Smooth muscle cell (in vitro differentiated cells): ENCODE results near the gene GALNT18. TPM values are rescaled to one million over a fixed set of nuclear protein-coding genes. Genes with fewer than 3 reads are reported as not detected.

Source experiments
- DNase-seq: peaks from one replicate; lab custom pipeline; 2025; ENCODE audit not compliant: unreplicated experiment; lab: John Stamatoyannopoulos, UW
- H2AFZ ChIP-seq: fragments of 200-600 bp; sonication (generic); 2 replicates; pipeline ENCODE4 v1.6.0; 2016; ENCODE audit warnings: antibody characterized with exemption, low read depth, mild to moderate bottlenecking
- H3F3A ChIP-seq: fragments of 200-600 bp; sonication (generic); 2 replicates; pipeline ENCODE4 v1.6.0; 2017; ENCODE audit warnings: antibody characterized with exemption, low read depth
- H3K27ac ChIP-seq: fragments of 200-600 bp; sonication (generic); 2 replicates; pipeline ENCODE4 v1.5.1; 2016; ENCODE audit warnings: low read depth, mild to moderate bottlenecking
- H3K27me3 ChIP-seq: fragments of 200-600 bp; sonication (generic); 2 replicates; pipeline ENCODE4 v1.6.1; 2016; ENCODE audit warnings: low read depth, mild to moderate bottlenecking
- H3K36me3 ChIP-seq: fragments of 200-600 bp; sonication (generic); 2 replicates; pipeline ENCODE4 v1.5.1; 2016; ENCODE audit warnings: low read depth
- H3K4me1 ChIP-seq: fragments of 200-600 bp; sonication (generic); 2 replicates; pipeline ENCODE4 v1.5.1; 2016; ENCODE audit warnings: low read depth
- H3K4me2 ChIP-seq: fragments of 200-600 bp; sonication (generic); 2 replicates; pipeline ENCODE4 v1.6.0; 2016; ENCODE audit warnings: mild to moderate bottlenecking
- H3K4me3 ChIP-seq: fragments of 200-600 bp; sonication (generic); 2 replicates; pipeline ENCODE4 v1.5.1; 2016; ENCODE audit warnings: mild to moderate bottlenecking
- H3K79me2 ChIP-seq: fragments of 200-600 bp; sonication (generic); 2 replicates; pipeline ENCODE4 v1.6.0; 2016; ENCODE audit warnings: low read depth, mild to moderate bottlenecking
- H3K9ac ChIP-seq: fragments of 200-600 bp; sonication (generic); 2 replicates; pipeline ENCODE4 v1.6.0; 2016; ENCODE audit warnings: low read depth
- H3K9me3 ChIP-seq: fragments of 200-600 bp; sonication (generic); replicated peaks from 2 replicates; pipeline ENCODE4 v1.5.1; 2016; ENCODE audit warnings: low read depth
- H4K20me1 ChIP-seq: fragments of 200-600 bp; sonication (generic); 2 replicates; pipeline ENCODE4 v1.6.0; 2016; ENCODE audit warnings: low read depth
- CTCF ChIP-seq: fragments of 200-600 bp; sonication (generic); IDR thresholded peaks from 2 replicates; pipeline ENCODE4 v1.5.1; 2017; ENCODE audit warnings: borderline replicate concordance, mild to moderate bottlenecking, antibody characterized with exemption; ENCODE audit not compliant: insufficient read depth, poor library complexity, severe bottlenecking
- WGBS: methylation state at CpG from one replicate; pipeline ENCODE4 v1.1.7; 2016; ENCODE audit warnings: low lambda C conversion rate; 5-methylcytosine and 5-hydroxymethylcytosine counted together
- polyA plus RNA-seq: library from polyadenylated mRNA; unstranded; fragments of >200 nt; fragmentation: Nextera tagmentation; extraction: Ambion mirVana; gene quantifications from 2 replicates; pipeline ENCODE4 v1.2.1, GENCODE V29; 2016
- total RNA-seq: library from RNA; depleted of rRNA; stranded (reverse); fragments of >200 nt; gene quantifications from 2 replicates; pipeline ENCODE4 v1.2.3, GENCODE V29; 2014

Gene GALNT18
- total and polyA plus RNA-seq, 2 experiments from 2014 or later: 11.5 to 16.3 TPM

- no peaks in the 10 kb centered on the region for H4K20me1 ChIP-seq
- H3K27ac ChIP-seq: no peak overlapping the region
- H3K4me3 ChIP-seq: no peak overlapping the region
- H3K4me2 ChIP-seq: no peak overlapping the region
- no peak overlapping the region for H2AFZ ChIP-seq
- WGBS: 35% methylated on average over 1 of the region's 1 CpG
- no peak for TF ChIP-seq CTCF
- no peaks in the 10 kb centered on the region for H3K27me3 ChIP-seq
- no peaks in the 10 kb centered on the region for H3K36me3 ChIP-seq
- no peak for DNase-seq
- H3K9ac ChIP-seq: no peak overlapping the region
- no peaks in the 10 kb centered on the region for H3K4me1 ChIP-seq
- H3F3A ChIP-seq: no peaks in the 10 kb centered on the region
- H3K79me2 ChIP-seq: no peaks in the 10 kb centered on the region
- no peaks in the 10 kb centered on the region for H3K9me3 ChIP-seq
Measured at GRCh38 chr11:11268119-11268518, 353.7 kb downstream of the GALNT18 start.

- H3F3A ChIP-seq: no peaks in the 10 kb centered on the region
- H3K9ac ChIP-seq: no peak overlapping the region
- no peaks in the 10 kb centered on the region for H3K27me3 ChIP-seq
- TF ChIP-seq CTCF: no peak
- H3K9me3 ChIP-seq: no peaks in the 10 kb centered on the region
- no peaks in the 10 kb centered on the region for H4K20me1 ChIP-seq
- no peak for DNase-seq
- no peaks in the 10 kb centered on the region for H3K4me1 ChIP-seq
- no peaks in the 10 kb centered on the region for H3K79me2 ChIP-seq
- no peak overlapping the region for H3K27ac ChIP-seq
- no peaks in the 10 kb centered on the region for H3K36me3 ChIP-seq
- H3K4me2 ChIP-seq: no peak overlapping the region
- H3K4me3 ChIP-seq: no peak overlapping the region
- no peak overlapping the region for H2AFZ ChIP-seq
Measured at GRCh38 chr11:11267312-11267711, 354.5 kb downstream of the GALNT18 start.

GRCh38 chr11:11265994-11266606 lies 355.7 kb downstream of the GALNT18 start:
- 40% methylated on average over 8 of the region's 8 CpGs for WGBS
- H3K27ac ChIP-seq: no peak overlapping the region
- DNase-seq: no peak

More at GRCh38 chr11:11265994-11266606, 355.7 kb downstream of the GALNT18 start:
- H3K4me2 ChIP-seq: no peak overlapping the region
- no peaks in the 10 kb centered on the region for H4K20me1 ChIP-seq
- TF ChIP-seq CTCF: peak; percentile 78
- H3K4me1 ChIP-seq: no peaks in the 10 kb centered on the region
- no peak overlapping the region for H3K9ac ChIP-seq
- H3K36me3 ChIP-seq: no peaks in the 10 kb centered on the region
- no peak overlapping the region for H3K4me3 ChIP-seq
- H3K79me2 ChIP-seq: no peaks in the 10 kb centered on the region
- H3F3A ChIP-seq: no peaks in the 10 kb centered on the region
- H3K9me3 ChIP-seq: no peaks in the 10 kb centered on the region
- H2AFZ ChIP-seq: no peak overlapping the region
- H3K27me3 ChIP-seq: no peaks in the 10 kb centered on the region
